Stomach (tissue), 4 donors: ENCODE results near the gene MYO9A.

Experiments used
- CTCF ChIP-seq, 7 experiments: fragments of 450-650 bp in 4 of 7; fragments of 200-600 bp in 3 of 7; sonication (generic) in 3 of 7; IDR thresholded peaks; one replicate each; pipeline ENCODE4 v1.5.1; 2016 to 2019; ENCODE audit warnings: antibody characterized with exemption in 7 of 7, control low read depth in 2 of 7, mild to moderate bottlenecking in 1 of 7
- POLR2AphosphoS5 ChIP-seq, 3 donors: sonication (generic); formaldehyde crosslinking; IDR thresholded peaks; one replicate each; pipeline ENCODE4 v1.6.1; 2016; ENCODE audit warnings: antibody characterized with exemption in 3 of 3

GRCh38 chr15:71975816-71976150 is 142.2 kb downstream of the MYO9A start:
- TF ChIP-seq CTCF (IDR thresholded peaks at IDR 0.05) (no peak), POLR2AphosphoS5 (IDR thresholded peaks at IDR 0.05) (no peak)
